ENCODE data around the gene SCAPER.

DNA sequence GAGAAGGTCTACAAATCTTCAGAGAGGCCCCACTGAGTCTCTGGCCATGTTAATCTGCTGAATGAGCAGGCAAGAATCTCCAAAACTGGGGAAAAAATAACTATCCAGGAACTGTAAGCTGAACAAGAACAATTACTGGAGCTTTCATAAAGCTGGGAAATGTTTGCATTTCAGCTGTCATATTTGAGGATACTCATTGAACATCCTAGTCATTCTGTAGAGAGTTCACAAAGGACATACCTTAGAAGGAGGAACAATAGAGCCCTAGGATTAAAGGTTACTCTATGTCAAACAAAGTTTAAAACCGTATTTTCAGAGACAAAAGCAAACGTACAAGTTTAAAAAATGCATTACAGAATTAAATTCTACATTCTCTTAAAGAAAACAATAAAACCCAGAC, 257.5 kb downstream of the SCAPER start:
- TF ChIP-seq, protein P1, sequence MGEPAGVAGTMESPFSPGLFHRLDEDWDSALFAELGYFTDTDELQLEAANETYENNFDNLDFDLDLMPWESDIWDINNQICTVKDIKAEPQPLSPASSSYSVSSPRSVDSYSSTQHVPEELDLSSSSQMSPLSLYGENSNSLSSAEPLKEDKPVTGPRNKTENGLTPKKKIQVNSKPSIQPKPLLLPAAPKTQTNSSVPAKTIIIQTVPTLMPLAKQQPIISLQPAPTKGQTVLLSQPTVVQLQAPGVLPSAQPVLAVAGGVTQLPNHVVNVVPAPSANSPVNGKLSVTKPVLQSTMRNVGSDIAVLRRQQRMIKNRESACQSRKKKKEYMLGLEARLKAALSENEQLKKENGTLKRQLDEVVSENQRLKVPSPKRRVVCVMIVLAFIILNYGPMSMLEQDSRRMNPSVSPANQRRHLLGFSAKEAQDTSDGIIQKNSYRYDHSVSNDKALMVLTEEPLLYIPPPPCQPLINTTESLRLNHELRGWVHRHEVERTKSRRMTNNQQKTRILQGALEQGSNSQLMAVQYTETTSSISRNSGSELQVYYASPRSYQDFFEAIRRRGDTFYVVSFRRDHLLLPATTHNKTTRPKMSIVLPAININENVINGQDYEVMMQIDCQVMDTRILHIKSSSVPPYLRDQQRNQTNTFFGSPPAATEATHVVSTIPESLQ (CRISPR knock-in tag; IDR thresholded peaks at IDR 0.05), result no peak
- TF ChIP-seq ATF1 (CRISPR knock-in tag; IDR thresholded peaks at IDR 0.05), result no peak
- TF ChIP-seq, protein P2, sequence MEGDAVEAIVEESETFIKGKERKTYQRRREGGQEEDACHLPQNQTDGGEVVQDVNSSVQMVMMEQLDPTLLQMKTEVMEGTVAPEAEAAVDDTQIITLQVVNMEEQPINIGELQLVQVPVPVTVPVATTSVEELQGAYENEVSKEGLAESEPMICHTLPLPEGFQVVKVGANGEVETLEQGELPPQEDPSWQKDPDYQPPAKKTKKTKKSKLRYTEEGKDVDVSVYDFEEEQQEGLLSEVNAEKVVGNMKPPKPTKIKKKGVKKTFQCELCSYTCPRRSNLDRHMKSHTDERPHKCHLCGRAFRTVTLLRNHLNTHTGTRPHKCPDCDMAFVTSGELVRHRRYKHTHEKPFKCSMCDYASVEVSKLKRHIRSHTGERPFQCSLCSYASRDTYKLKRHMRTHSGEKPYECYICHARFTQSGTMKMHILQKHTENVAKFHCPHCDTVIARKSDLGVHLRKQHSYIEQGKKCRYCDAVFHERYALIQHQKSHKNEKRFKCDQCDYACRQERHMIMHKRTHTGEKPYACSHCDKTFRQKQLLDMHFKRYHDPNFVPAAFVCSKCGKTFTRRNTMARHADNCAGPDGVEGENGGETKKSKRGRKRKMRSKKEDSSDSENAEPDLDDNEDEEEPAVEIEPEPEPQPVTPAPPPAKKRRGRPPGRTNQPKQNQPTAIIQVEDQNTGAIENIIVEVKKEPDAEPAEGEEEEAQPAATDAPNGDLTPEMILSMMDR (IDR thresholded peaks at IDR 0.05), result no peak
- TF ChIP-seq CBFB (CRISPR knock-in tag; IDR thresholded peaks at IDR 0.05; ENCODE audit: low read depth), result no peak

Data from WTC11 (cell line).